ENCODE results near the gene CREG2.

Gene CREG2, protein sequence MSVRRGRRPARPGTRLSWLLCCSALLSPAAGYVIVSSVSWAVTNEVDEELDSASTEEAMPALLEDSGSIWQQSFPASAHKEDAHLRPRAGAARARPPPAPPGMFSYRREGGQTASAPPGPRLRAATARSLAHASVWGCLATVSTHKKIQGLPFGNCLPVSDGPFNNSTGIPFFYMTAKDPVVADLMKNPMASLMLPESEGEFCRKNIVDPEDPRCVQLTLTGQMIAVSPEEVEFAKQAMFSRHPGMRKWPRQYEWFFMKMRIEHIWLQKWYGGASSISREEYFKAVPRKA

DNA sequence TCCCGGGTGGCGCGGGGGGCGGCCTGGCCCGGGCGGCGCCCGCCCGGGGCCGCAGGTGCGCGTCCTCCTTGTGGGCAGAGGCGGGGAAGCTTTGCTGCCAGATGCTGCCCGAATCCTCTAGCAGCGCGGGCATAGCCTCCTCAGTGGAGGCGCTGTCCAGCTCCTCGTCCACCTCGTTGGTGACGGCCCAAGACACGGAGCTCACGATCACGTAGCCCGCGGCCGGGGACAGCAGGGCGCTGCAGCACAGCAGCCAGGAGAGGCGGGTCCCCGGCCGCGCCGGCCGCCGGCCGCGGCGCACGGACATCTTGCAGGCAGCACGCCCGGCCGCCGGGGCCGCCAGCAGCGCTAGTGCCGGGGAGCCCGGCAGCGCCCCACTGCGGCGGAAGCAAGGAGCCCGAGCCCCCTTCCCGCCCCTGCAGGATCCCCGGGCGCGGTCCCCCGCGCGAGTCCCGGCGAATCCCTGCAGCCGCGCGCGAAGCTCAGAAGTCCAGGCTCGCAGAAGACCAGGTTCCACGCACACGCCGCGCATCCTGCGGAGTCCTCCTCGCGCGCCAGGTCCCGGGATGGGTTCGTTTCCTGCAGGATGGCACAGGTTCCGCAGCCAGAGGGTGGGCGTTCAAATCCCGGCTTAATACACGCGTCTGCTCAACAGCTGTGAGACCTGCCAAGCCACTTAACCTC, at the start of gene CREG2:
Gene CREG2, minus strand, starts transcription at position 353 of the 684 bp plus-strand sequence. Its CDS starts 46 bp downstream, at position 307.
- peak; percentile 65 for DNase-seq

DNA sequence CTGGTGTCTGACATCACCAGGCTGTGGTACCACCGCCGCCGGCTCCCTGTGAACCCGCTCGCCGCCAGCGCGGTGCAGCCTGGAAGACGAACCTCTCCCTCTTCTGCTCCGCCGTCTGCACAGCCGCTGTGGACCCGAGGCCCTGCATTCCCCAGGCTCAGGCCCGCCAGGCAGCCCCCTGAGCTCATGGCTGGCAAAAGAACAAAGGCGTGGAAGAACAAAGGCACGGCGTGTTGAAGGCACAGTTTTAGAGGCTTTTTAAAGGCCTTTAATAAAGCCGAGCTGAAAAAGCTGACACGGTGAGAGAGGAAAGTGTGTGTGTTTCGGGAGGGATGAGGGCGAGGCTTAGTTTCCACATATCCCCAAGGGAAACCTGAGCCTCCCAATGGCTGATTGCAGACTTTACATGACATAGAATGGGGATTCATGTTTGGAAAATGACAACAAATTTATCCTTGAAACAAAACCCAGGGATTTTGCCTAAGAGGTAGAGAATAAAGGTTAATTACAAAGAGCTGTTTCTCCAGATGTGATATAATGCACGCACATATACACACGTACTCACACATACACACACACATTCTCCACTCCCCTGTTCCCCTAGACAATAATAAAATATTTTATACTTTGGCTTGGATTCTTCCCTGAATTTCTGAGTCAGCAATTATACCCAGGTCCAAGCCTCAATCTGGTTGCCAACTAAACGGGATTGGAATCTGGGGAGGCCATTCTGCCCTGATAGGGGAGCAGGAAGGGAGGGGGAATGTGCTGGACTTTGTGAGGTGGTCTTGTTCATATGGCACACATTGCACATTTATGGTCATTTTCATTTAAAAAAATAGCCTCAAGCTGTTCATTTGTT, 47.9 kb upstream of the CREG2 start:
- DNase-seq: peak; percentile 35

DNA sequence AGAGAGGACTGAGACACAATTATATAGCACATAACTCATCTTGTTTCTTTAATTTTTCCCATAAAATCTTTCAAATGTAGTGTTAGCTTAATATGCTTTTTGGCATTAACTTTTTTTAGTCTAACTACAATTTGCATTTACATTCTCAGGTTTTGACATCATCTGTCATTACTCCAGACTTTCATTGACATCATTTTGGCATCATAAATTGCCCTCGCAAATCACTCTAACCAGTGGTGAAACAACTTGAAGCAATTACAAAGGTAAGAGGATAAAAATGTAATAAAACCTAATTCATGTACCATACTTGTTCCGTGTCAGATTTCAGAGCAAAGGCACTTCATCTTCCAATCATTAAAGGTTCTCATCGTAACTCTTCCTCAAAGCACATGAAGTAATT, 46.2 kb upstream of the CREG2 start:
- no peak for DNase-seq

GRCh38 chr2:101432411-101433181, 45.3 kb upstream of the CREG2 start:
- DNase-seq: no peak

- DNase-seq: no peak
Measured at GRCh38 chr2:101431486-101431885, 44.2 kb upstream of the CREG2 start.

- no peak for DNase-seq
Measured at GRCh38 chr2:101430156-101430555, 42.9 kb upstream of the CREG2 start.

DNA sequence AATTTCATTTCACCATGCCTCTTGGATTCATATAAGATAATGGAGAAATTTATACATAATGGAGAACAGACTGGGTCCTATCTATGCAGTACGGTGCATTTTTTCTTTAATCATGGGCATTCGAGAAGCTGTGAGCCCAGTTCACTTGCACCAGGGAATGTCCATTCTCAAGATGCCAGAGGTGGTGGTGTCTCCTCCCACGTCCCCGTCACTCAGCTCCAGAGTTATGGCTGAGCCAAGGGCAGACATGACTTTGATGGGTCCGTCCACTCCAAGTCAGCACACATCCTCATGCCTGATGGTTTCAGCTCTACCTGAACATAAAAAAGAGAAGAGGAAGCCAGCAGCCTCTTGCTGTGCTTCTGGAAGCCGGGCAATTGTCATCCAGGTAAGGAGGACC, 42.1 kb upstream of the CREG2 start:
- DNase-seq: no peak

GRCh38 chr2:101428422-101429176, 41.3 kb upstream of the CREG2 start:
- no peak for DNase-seq

- DNase-seq: no peak
Measured at GRCh38 chr2:101427743-101428142, 40.4 kb upstream of the CREG2 start.

GRCh38 chr2:101427240-101427639, 39.9 kb upstream of the CREG2 start:
- DNase-seq: no peak

DNA sequence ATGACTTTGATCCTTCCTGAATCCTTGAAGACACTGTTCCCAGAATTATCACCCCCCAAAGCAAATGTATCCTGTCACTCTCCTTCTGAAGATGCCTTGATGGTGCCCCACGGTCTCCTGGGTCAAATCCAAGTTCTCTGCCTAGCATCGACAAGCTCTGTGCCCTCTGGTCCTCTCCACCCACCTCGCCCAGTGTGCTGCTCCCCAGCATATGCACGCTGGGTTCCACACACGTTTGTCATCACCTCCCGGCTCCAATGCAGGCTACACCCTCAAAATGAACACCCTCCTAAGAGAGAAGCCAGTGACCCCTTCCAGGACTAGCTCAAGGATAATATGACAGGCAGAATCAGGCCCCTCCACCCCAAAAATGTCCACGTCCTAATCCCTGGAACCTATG, 39.5 kb upstream of the CREG2 start:
- no peak for DNase-seq

DNA sequence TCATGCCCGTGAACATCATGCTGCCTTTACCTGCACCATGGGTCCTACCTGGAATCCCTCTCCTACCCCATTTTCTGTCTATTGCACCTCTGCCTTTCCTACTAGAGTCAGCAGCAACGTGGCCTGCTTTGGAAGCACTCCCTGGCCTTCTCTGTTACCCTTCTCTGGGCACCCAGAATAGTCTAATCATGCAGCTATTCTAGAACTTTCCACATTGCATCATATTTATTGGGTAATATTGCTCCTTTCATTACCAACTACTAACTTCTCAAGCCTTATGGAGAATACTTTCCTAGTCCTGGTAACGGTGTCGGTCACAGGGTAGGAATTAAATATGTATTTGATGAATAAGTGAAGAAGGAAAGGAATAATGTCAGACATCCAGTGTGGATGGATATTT, 33.3 kb upstream of the CREG2 start:
- DNase-seq: no peak

GRCh38 chr2:101419096-101419663, 31.9 kb upstream of the CREG2 start:
- peak; percentile 73 for DNase-seq

- no peak for DNase-seq
Measured at GRCh38 chr2:101418460-101419095, 31.3 kb upstream of the CREG2 start.

DNA sequence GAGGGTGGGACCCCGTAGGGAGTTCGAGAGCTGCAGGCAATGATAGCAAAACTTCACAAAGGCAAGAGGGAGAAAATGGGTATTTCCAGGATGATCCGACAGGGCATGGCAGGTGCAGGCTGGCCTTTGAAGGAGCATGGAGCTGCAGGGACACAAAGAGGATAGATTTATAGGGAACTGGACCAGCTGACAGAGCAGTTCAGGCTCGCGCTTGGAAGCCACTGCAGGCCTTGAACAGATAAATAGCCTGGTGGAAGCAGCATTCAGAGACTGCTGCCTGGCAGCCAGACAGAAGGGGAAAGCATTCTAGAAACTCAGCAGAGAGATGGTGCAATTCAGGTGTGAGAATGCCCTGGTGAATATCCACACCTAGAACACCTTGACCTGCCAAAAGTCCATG, 29.3 kb upstream of the CREG2 start:
- DNase-seq: no peak

- no peak for DNase-seq
Measured at GRCh38 chr2:101415884-101416283, 28.6 kb upstream of the CREG2 start.

DNA sequence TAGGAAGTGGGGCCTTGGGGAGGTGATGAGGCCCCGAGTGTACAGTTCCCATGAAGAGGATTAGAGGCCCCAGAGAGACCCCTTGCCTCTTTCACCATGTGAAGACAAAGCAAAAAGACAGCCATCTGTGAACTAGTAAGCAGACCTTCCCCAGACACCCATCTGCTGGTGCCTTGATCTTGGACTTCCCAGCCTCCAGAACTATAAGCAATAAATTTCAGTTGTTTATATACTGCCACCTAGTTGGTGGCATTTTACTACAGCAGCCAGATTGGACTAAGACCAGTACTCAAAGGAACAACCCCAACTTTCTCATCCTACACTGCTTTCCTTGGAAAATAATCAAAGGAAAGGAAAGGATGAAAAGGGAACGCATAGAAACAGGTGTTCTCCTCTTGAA, 27.9 kb upstream of the CREG2 start:
- no peak for DNase-seq

GRCh38 chr2:101412092-101412694, 24.9 kb upstream of the CREG2 start:
- no peak for DNase-seq

DNA sequence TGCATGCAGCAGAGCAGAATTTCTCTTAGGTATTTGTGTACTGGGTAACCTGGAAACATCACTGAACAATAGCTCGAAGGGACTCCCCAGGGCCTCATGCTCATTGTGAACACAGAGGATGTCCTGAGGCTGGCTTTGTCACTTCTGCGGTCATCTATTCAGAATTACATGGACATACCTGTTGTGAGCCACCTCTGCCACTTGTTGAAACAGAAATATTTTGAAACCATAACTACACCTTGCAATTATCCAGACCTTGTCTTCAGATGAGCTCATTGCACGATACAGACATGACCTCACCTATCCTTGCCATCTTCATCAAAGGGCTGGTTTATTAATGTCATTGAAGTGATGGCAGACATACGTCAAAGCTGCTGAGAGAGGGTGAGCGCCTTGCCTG, 23.4 kb upstream of the CREG2 start:
- DNase-seq: no peak

DNA sequence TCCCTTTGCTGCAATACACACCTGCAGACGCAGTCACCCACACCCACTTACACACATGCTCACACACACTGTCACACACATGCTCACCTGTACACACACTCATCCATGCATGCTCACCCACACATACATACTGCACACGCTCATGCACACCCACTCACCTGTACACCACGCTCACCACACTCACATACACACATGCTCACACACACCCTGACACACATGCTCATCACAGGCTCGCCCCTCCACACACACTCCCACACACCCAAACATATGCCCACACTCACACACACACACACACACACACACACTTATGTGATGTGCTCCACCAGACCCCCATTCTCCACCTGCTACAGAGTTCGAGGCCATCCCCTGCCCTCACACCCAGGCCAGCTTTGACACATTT, 22.8 kb upstream of the CREG2 start:
- DNase-seq: no peak

DNA sequence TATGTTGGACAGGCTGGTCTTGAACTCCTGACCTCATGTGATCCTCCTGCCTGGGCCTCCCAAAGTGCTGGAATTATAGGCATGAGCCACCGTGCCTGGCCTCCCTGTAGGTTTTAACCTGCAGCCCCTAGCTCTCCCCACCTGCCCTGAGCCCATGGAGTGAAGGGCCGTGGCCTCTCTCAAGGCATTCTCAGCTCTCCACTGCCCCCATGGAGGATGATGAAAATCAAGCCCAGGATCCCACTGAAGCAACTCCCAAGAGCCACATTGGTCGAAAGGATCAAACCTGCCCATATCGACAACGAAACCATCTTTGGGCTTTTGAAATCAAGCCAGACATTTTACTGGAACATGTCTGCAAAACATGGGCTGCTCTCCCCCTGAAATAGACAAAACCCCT, 22.4 kb upstream of the CREG2 start:
- no peak for DNase-seq

Measured in HCEC 1CT (cell line).